HG02642 (cell line): Measurements from ENCODE around the gene TBRG1.

ENCODE experiments used
- ATAC-seq: cut with Tn5 transposase; IDR thresholded peaks from one replicate; pipeline ENCODE4 v1.9.1; 2021; ENCODE audit warnings: mild to moderate bottlenecking; ENCODE audit not compliant: unreplicated experiment, poor library complexity

Gene TBRG1

GRCh38 chr11:124657904-124658303 is 35.2 kb downstream of the TBRG1 start:
- ATAC-seq: no peak

GRCh38 chr11:124658501-124658900 is 35.8 kb downstream of the TBRG1 start:
- no peak for ATAC-seq

- no peak for ATAC-seq
These were observed 36.3 kb downstream of the TBRG1 start for GRCh38 chr11:124658986-124659385.

- ATAC-seq: no peak
These were observed 38.9 kb downstream of the TBRG1 start for GRCh38 chr11:124661553-124661952.

- no peak for ATAC-seq
These were observed 39.4 kb downstream of the TBRG1 start for GRCh38 chr11:124662106-124662505.

GRCh38 chr11:124663861-124664260 is 41.2 kb downstream of the TBRG1 start:
- ATAC-seq: no peak

- ATAC-seq: no peak
These were observed 44.9 kb downstream of the TBRG1 start for GRCh38 chr11:124667601-124668000.

- no peak for ATAC-seq
These were observed 46.5 kb downstream of the TBRG1 start for GRCh38 chr11:124669193-124669592.

GRCh38 chr11:124670732-124671131 is 48.1 kb downstream of the TBRG1 start:
- no peak for ATAC-seq

GRCh38 chr11:124672536-124673215 is 50.0 kb downstream of the TBRG1 start:
- ATAC-seq: no peak

- ATAC-seq: peak; percentile 95
These were observed 50.9 kb downstream of the TBRG1 start, which contains the start of the genes SIAE and SPA17 for GRCh38 chr11:124673333-124674167. Gene SIAE, minus strand, starts transcription at chr11:124673739. Its CDS starts 31 bp downstream, at chr11:124673708. Gene SPA17, plus strand, starts transcription at chr11:124673904. Its CDS starts 1,361 bp downstream, at chr11:124675265.

GRCh38 chr11:124674168-124674517 is 51.5 kb downstream of the TBRG1 start:
- no peak for ATAC-seq

- no peak for ATAC-seq
These were observed 51.9 kb downstream of the TBRG1 start for GRCh38 chr11:124674571-124674970.

- ATAC-seq: no peak
These were observed 53.7 kb downstream of the TBRG1 start for GRCh38 chr11:124676386-124676785.

GRCh38 chr11:124678416-124678815 is 55.8 kb downstream of the TBRG1 start:
- no peak for ATAC-seq

GRCh38 chr11:124681421-124681820 is 58.8 kb downstream of the TBRG1 start:
- ATAC-seq: no peak

GRCh38 chr11:124682443-124682842 is 59.8 kb downstream of the TBRG1 start:
- no peak for ATAC-seq
